ENCODE data around the gene GNAL.

GNAL gene

DNA sequence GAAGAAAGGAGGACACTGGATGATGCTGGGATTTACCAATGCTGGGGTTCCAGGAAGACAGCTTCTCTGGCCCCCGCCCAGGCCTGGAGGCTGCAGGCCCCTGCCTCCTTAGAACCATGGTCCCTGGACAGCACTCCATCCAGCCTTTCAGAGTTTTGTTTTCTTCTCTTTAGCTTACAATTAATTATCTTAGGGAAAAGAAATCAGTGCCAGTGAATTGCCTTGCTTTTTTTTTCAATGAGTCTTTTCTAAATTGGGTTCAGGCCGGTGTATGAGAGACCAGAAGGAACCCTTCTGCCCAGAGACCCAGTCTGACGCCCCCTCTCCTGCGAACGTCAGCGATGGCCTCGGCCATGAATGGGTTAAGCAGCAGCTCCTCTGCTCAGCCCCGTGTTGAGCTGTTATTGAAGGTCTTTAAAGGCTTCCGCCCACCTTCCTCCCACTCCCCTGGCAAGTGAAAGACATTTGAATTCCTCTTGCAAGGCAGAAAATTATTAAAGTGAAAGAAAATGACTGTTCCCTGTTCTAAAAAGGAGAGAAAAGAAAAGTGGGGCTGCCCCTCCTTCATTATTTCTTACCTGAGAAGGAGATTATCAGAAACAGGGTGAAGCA lies 96.5 kb downstream of the GNAL start:
- H3K27ac ChIP-seq (ENCODE audit: extremely low read depth, low read depth, low read length): no peak overlapping the region
- no peaks in the 10 kb centered on the region for H3K9me3 ChIP-seq (ENCODE audit: control insufficient read depth, insufficient read depth, low read depth, low read length)
- ChIA-PET CTCF (interaction anchor here (1.1 kb wide), 1 partner anchor 52 kb away, joined by 3 read pairs; no protein-coding TSS in a partner anchor), POLR2A (no interaction called here)
- no peaks in the 10 kb centered on the region for H3K36me3 ChIP-seq (ENCODE audit: control insufficient read depth in 2 of 2, insufficient read depth in 1 of 2, low read length in 2 of 2)
- TF ChIP-seq EGR2 (tag by site-specific recombination; IDR thresholded peaks at IDR 0.05; ENCODE audit: low read depth) (peak; percentile 71; the same call in 1 of the 2 replicates), ZFHX2 (tag by site-specific recombination; conservative IDR thresholded peaks at IDR 0.05) (peak; percentile 85), ZNF423 (tag by site-specific recombination; IDR thresholded peaks at IDR 0.05) (no peak), ZNF677 (tag by site-specific recombination; IDR thresholded peaks at IDR 0.05) (no peak)
- no peak overlapping the region for H3K4me3 ChIP-seq (ENCODE audit: low read depth, low read length)
- no peaks in the 10 kb centered on the region for H3K4me1 ChIP-seq (ENCODE audit: control insufficient read depth, insufficient read depth, low read length)

DNA sequence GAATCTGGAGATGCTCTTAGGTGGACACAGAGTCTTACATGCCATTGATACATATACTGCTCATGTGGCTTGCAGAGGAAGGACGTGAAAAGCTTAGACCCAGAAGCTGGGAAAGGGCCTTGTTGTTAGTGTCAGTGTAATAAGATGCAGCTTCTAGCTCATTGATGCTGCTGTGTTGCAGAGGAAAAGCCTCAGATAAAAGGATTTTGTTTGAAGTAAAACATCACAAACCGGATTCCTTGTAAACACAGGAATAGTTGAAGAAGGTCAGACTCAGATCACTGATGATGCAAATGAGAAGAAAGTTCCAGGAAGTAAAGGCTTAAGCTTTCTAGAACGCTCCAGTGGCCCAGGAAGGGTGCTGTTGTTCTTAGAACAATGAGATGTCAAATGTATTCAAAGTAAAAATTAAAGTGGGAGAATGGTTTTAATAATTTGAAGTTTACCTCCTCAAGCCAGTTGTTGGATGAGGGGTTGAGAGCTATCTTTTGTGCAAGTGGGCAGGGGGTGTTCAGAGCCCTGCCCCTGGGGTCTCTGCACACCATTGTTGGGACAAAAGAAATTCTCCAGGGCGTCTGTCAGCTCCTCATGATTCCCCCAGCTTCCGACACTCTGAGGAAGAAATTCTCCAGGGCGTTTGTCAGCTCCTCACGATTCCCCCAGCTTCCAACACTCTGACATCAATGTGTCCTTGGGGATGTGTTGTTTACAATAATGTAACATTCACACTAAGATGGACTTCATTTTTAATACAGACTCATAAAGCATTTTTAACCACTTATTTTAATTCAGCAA lies 100.8 kb downstream of the GNAL start:
- Histone ChIP-seq H3K36me3 (ENCODE audit: control insufficient read depth in 2 of 2, insufficient read depth in 1 of 2, low read length in 2 of 2) (no peaks in the 10 kb centered on the region), H3K27ac (ENCODE audit: extremely low read depth, low read depth, low read length) (no peak overlapping the region), H3K4me1 (ENCODE audit: control insufficient read depth, insufficient read depth, low read length) (no peaks in the 10 kb centered on the region), H3K9me3 (ENCODE audit: control insufficient read depth, insufficient read depth, low read depth, low read length) (no peaks in the 10 kb centered on the region), H3K4me3 (ENCODE audit: low read depth, low read length) (no peak overlapping the region)
- ChIA-PET POLR2A (no interaction called here), CTCF (interaction anchor here (1.3 kb wide), 1 partner anchor 57 kb away, joined by 3 read pairs; no protein-coding TSS in a partner anchor)
- TF ChIP-seq ZNF530 (tag by site-specific recombination; IDR thresholded peaks at IDR 0.05; ENCODE audit: low read depth): no peak
- TF ChIP-seq ZNF416 (tag by site-specific recombination; IDR thresholded peaks at IDR 0.05): no peak
- TF ChIP-seq SP7 (tag by site-specific recombination; IDR thresholded peaks at IDR 0.05): no peak
- TF ChIP-seq ZNF223 (tag by site-specific recombination; IDR thresholded peaks at IDR 0.05): no peak
- TF ChIP-seq, protein P1, sequence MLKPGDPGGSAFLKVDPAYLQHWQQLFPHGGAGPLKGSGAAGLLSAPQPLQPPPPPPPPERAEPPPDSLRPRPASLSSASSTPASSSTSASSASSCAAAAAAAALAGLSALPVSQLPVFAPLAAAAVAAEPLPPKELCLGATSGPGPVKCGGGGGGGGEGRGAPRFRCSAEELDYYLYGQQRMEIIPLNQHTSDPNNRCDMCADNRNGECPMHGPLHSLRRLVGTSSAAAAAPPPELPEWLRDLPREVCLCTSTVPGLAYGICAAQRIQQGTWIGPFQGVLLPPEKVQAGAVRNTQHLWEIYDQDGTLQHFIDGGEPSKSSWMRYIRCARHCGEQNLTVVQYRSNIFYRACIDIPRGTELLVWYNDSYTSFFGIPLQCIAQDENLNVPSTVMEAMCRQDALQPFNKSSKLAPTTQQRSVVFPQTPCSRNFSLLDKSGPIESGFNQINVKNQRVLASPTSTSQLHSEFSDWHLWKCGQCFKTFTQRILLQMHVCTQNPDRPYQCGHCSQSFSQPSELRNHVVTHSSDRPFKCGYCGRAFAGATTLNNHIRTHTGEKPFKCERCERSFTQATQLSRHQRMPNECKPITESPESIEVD (tag by site-specific recombination; IDR thresholded peaks at IDR 0.05): no peak
- TF ChIP-seq MYNN (tag by site-specific recombination; IDR thresholded peaks at IDR 0.05; ENCODE audit: borderline replicate concordance): no peak
- TF ChIP-seq ZNF391 (tag by site-specific recombination; IDR thresholded peaks at IDR 0.05; ENCODE audit: borderline replicate concordance, low read depth): no peak
- TF ChIP-seq, protein P2, sequence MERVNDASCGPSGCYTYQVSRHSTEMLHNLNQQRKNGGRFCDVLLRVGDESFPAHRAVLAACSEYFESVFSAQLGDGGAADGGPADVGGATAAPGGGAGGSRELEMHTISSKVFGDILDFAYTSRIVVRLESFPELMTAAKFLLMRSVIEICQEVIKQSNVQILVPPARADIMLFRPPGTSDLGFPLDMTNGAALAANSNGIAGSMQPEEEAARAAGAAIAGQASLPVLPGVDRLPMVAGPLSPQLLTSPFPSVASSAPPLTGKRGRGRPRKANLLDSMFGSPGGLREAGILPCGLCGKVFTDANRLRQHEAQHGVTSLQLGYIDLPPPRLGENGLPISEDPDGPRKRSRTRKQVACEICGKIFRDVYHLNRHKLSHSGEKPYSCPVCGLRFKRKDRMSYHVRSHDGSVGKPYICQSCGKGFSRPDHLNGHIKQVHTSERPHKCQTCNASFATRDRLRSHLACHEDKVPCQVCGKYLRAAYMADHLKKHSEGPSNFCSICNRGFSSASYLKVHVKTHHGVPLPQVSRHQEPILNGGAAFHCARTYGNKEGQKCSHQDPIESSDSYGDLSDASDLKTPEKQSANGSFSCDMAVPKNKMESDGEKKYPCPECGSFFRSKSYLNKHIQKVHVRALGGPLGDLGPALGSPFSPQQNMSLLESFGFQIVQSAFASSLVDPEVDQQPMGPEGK (tag by site-specific recombination; IDR thresholded peaks at IDR 0.05): no peak
- TF ChIP-seq ZNF214 (tag by site-specific recombination; IDR thresholded peaks at IDR 0.05; ENCODE audit: borderline replicate concordance): no peak
- TF ChIP-seq, protein P3, sequence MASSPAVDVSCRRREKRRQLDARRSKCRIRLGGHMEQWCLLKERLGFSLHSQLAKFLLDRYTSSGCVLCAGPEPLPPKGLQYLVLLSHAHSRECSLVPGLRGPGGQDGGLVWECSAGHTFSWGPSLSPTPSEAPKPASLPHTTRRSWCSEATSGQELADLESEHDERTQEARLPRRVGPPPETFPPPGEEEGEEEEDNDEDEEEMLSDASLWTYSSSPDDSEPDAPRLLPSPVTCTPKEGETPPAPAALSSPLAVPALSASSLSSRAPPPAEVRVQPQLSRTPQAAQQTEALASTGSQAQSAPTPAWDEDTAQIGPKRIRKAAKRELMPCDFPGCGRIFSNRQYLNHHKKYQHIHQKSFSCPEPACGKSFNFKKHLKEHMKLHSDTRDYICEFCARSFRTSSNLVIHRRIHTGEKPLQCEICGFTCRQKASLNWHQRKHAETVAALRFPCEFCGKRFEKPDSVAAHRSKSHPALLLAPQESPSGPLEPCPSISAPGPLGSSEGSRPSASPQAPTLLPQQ (tag by site-specific recombination; IDR thresholded peaks at IDR 0.05): no peak
- no peak for TF ChIP-seq GLI2 (tag by site-specific recombination; IDR thresholded peaks at IDR 0.05; ENCODE audit: borderline replicate concordance, low read depth)
- TF ChIP-seq, protein P4, sequence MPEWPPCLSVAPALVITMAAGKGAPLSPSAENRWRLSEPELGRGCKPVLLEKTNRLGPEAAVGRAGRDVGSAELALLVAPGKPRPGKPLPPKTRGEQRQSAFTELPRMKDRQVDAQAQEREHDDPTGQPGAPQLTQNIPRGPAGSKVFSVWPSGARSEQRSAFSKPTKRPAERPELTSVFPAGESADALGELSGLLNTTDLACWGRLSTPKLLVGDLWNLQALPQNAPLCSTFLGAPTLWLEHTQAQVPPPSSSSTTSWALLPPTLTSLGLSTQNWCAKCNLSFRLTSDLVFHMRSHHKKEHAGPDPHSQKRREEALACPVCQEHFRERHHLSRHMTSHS (tag by site-specific recombination; IDR thresholded peaks at IDR 0.05): no peak
- TF ChIP-seq ZNF701 (tag by site-specific recombination; IDR thresholded peaks at IDR 0.05): no peak
- TF ChIP-seq ZSCAN23 (tag by site-specific recombination; IDR thresholded peaks at IDR 0.05): no peak
- TF ChIP-seq ZEB2 (tag by site-specific recombination; IDR thresholded peaks at IDR 0.05): no peak
- no peak for TF ChIP-seq KLF8 (tag by site-specific recombination; IDR thresholded peaks at IDR 0.05)
- TF ChIP-seq ZNF707 (tag by site-specific recombination; IDR thresholded peaks at IDR 0.05): no peak
- no peak for TF ChIP-seq ZBTB17 (tag by site-specific recombination; IDR thresholded peaks at IDR 0.05)

Data from HEK293 (cell line).